HepG2 (cell line): ENCODE data around the gene TFEB. TPM values are rescaled to one million over a fixed set of nuclear protein-coding genes. Genes with fewer than 3 reads are reported as not detected.

Experiments
- ARNT ChIP-seq: fragments of 450-650 bp; IDR thresholded peaks from 2 replicates; pipeline ENCODE4 v1.6.1; 2017
- CREB1 ChIP-seq, 2 experiments: fragments of 450-650 bp in 1 of 2; IDR thresholded peaks; 2 replicates each; pipeline ENCODE4 v1.6.1; 2016 to 2017; ENCODE audit warnings: control low read depth in 1 of 2, mild to moderate bottlenecking in 1 of 2, missing compliant biosample characterization in 1 of 2, missing genetic modification characterization in 1 of 2
- DNMT3B ChIP-seq: conservative IDR thresholded peaks from 2 replicates; pipeline ENCODE4 v1.6.1; 2016; ENCODE audit warnings: missing biosample characterization, control low read depth
- HMGXB4 ChIP-seq, 2 experiments: sonication (generic) in 1 of 2; formaldehyde crosslinking in 1 of 2; IDR thresholded peaks; 2 replicates each; pipeline versions ENCODE4 v1.4.0 to v1.6.1; 2018 to 2020; ENCODE audit warnings: missing genetic modification reagents in 2 of 2, borderline replicate concordance in 1 of 2, low read depth in 1 of 2, mild to moderate bottlenecking in 1 of 2, missing biosample characterization in 1 of 2
- IRF2 ChIP-seq: IDR thresholded peaks from 2 replicates; pipeline ENCODE4 v1.6.1; 2018; ENCODE audit warnings: missing genetic modification reagents, missing compliant biosample characterization
- LCORL ChIP-seq, 2 experiments: fragments of 450-650 bp in 1 of 2; sonication (generic) in 1 of 2; formaldehyde crosslinking in 1 of 2; IDR thresholded peaks; 2 replicates each; pipeline versions ENCODE4 v1.5.0 to v1.6.1; 2017 to 2020; ENCODE audit warnings: antibody characterized with exemption in 1 of 2, missing genetic modification reagents in 1 of 2
- MATR3 ChIP-seq: sonication (generic); formaldehyde crosslinking; IDR thresholded peaks from 2 replicates; pipeline ENCODE4 v1.4.0; 2020; ENCODE audit warnings: missing genetic modification reagents
- MIER2 ChIP-seq: IDR thresholded peaks from 2 replicates; pipeline ENCODE4 v1.6.1; 2016; ENCODE audit warnings: missing biosample characterization, missing genetic modification reagents
- MTERF4 ChIP-seq: sonication (generic); formaldehyde crosslinking; IDR thresholded peaks from 2 replicates; pipeline ENCODE4 v1.8.0; 2023; ENCODE audit warnings: mild to moderate bottlenecking, missing genetic modification reagents
- NKX3-1 ChIP-seq: sonication (generic); formaldehyde crosslinking; IDR thresholded peaks from 2 replicates; pipeline ENCODE4 v1.5.0; 2020; ENCODE audit warnings: missing genetic modification reagents
- SMYD3 ChIP-seq: sonication (generic); formaldehyde crosslinking; IDR thresholded peaks from 2 replicates; pipeline ENCODE4 v1.8.1; 2023; ENCODE audit warnings: mild to moderate bottlenecking, missing genetic modification reagents
- YEATS2 ChIP-seq: sonication (generic); formaldehyde crosslinking; IDR thresholded peaks from 2 replicates; pipeline ENCODE4 v1.4.0; 2020; ENCODE audit warnings: missing genetic modification reagents, borderline replicate concordance
- ZBTB1 ChIP-seq: sonication (generic); formaldehyde crosslinking; IDR thresholded peaks from 2 replicates; pipeline ENCODE4 v1.4.0; 2020; ENCODE audit warnings: missing genetic modification reagents, borderline replicate concordance
- ZHX2 ChIP-seq, 2 experiments: sonication (generic) in 1 of 2; formaldehyde crosslinking in 1 of 2; IDR thresholded peaks; 2 replicates each; pipeline versions ENCODE4 v1.6.1 to v1.9.0; 2014 to 2022; ENCODE audit warnings: antibody characterized with exemption in 1 of 2, borderline replicate concordance in 1 of 2, inconsistent platforms in 1 of 2, low read depth in 1 of 2, missing genetic modification reagents in 1 of 2
- ZMYM2 ChIP-seq: sonication (generic); formaldehyde crosslinking; IDR thresholded peaks from 2 replicates; pipeline ENCODE4 v1.8.0; 2022; ENCODE audit warnings: mild to moderate bottlenecking, missing genetic modification reagents
- ZNF160 ChIP-seq: sonication (generic); formaldehyde crosslinking; IDR thresholded peaks from 2 replicates; pipeline ENCODE4 v1.8.0; 2022; ENCODE audit warnings: mild to moderate bottlenecking, inconsistent platforms, missing genetic modification reagents
- ZNF296 ChIP-seq: sonication (generic); formaldehyde crosslinking; conservative IDR thresholded peaks from 2 replicates; pipeline ENCODE4 v1.5.0; 2020; ENCODE audit warnings: mild to moderate bottlenecking, missing genetic modification reagents
- ZNF3 ChIP-seq: IDR thresholded peaks from 2 replicates; pipeline ENCODE4 v1.7.0; 2017; ENCODE audit warnings: inconsistent platforms
- ZNF564 ChIP-seq: sonication (generic); formaldehyde crosslinking; IDR thresholded peaks from 2 replicates; pipeline ENCODE4 v1.8.1; 2023; ENCODE audit warnings: mild to moderate bottlenecking, missing genetic modification reagents
- ZNF567 ChIP-seq: sonication (generic); formaldehyde crosslinking; IDR thresholded peaks from 2 replicates; pipeline ENCODE4 v1.8.1; 2023; ENCODE audit warnings: mild to moderate bottlenecking, missing genetic modification reagents, borderline replicate concordance
- ZNF776 ChIP-seq: sonication (generic); formaldehyde crosslinking; IDR thresholded peaks from 2 replicates; pipeline ENCODE4 v1.4.0; 2020; ENCODE audit warnings: mild to moderate bottlenecking, missing genetic modification reagents
- polyA plus RNA-seq, 8 experiments: library from polyadenylated mRNA; depleted of rRNA in 3 of 8; stranded (reverse) in 7 of 8; unstranded in 1 of 8; fragments of >200 nt; fragmentation: Illumina TruSeq in 4 of 8; extraction: Trizol in 4 of 8; gene quantifications; 2 replicates each; pipeline versions ENCODE4 v1.2.1 to v1.2.3, GENCODE V29; 2011 to 2016; ENCODE audit warnings: low read depth in 4 of 8, missing spikeins in 1 of 8, mixed read lengths in 1 of 8; ENCODE audit not compliant: insufficient read depth in 1 of 8
- total RNA-seq, 5 experiments: library from RNA; depleted of rRNA; stranded (reverse); fragments of >200 nt; fragmentation: Illumina TruSeq; extraction: Trizol; gene quantifications; 2 replicates each; pipeline ENCODE4 v1.2.3, GENCODE V29; 2016; ENCODE audit warnings: low read depth in 1 of 5

TFEB gene
- total and polyA plus RNA-seq, 2 of the 13 experiments (the other 11 are each of a cell fraction or from before 2014, with no cell fraction given): 13.3 to 18.7 TPM

GRCh38 chr6:41705996-41706835 is 29.2 kb downstream of the TFEB start (continued):
- TF ChIP-seq ZHX2 (IDR thresholded peaks at IDR 0.05; ENCODE audit: low read depth): no peak
- TF ChIP-seq ZHX2 (CRISPR knock-in tag; IDR thresholded peaks at IDR 0.05; ENCODE audit: borderline replicate concordance): no peak
- no peak for TF ChIP-seq ZNF160 (CRISPR knock-in tag)
- TF ChIP-seq MTERF4 (CRISPR knock-in tag): no peak
- no peak for TF ChIP-seq YEATS2 (CRISPR knock-in tag)
- no peak for TF ChIP-seq ZNF3 (CRISPR knock-in tag)
- TF ChIP-seq ZNF564: no peak
- no peak for TF ChIP-seq ZNF776 (CRISPR knock-in tag)
- TF ChIP-seq HMGXB4 (CRISPR knock-in tag; IDR thresholded peaks at IDR 0.05; ENCODE audit: borderline replicate concordance in 1 of 2, low read depth in 1 of 2): peak; percentile 82 to 86
- TF ChIP-seq LCORL (IDR thresholded peaks at IDR 0.05): no peak
- 0 out of 2 replicates have a peak, but pooled peaks have one; percentile 47 for TF ChIP-seq LCORL (CRISPR knock-in tag; IDR thresholded peaks at IDR 0.05)
- no peak for TF ChIP-seq ZMYM2 (CRISPR knock-in tag)
- no peak for TF ChIP-seq ARNT
- peak; percentile 85; the same call in 1 of the 2 replicates for TF ChIP-seq ZNF567
- no peak for TF ChIP-seq DNMT3B
- no peak for TF ChIP-seq MATR3 (CRISPR knock-in tag)
- TF ChIP-seq ZBTB1 (CRISPR knock-in tag): no peak
- 0 out of 2 replicates have a peak, but pooled peaks have one; percentile 17 for TF ChIP-seq ZNF296 (CRISPR knock-in tag)
- TF ChIP-seq CREB1 (IDR thresholded peaks at IDR 0.05): no peak
- no peak for TF ChIP-seq CREB1 (CRISPR knock-in tag; IDR thresholded peaks at IDR 0.05)
- TF ChIP-seq SMYD3: no peak
- TF ChIP-seq NKX3-1 (CRISPR knock-in tag): no peak
- 0 out of 2 replicates have a peak, but pooled peaks have one; percentile 46 for TF ChIP-seq IRF2
- 0 out of 2 replicates have a peak, but pooled peaks have one; percentile 29 for TF ChIP-seq MIER2 (CRISPR knock-in tag)
